NCI-H748 (cell line): ENCODE measurements around the gene GPR176.

ENCODE experiments used
- DNase-seq: peaks from one replicate; lab custom pipeline; 2025; ENCODE audit not compliant: unreplicated experiment; lab: John Stamatoyannopoulos, UW

Gene GPR176, protein sequence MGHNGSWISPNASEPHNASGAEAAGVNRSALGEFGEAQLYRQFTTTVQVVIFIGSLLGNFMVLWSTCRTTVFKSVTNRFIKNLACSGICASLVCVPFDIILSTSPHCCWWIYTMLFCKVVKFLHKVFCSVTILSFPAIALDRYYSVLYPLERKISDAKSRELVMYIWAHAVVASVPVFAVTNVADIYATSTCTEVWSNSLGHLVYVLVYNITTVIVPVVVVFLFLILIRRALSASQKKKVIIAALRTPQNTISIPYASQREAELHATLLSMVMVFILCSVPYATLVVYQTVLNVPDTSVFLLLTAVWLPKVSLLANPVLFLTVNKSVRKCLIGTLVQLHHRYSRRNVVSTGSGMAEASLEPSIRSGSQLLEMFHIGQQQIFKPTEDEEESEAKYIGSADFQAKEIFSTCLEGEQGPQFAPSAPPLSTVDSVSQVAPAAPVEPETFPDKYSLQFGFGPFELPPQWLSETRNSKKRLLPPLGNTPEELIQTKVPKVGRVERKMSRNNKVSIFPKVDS

DNA sequence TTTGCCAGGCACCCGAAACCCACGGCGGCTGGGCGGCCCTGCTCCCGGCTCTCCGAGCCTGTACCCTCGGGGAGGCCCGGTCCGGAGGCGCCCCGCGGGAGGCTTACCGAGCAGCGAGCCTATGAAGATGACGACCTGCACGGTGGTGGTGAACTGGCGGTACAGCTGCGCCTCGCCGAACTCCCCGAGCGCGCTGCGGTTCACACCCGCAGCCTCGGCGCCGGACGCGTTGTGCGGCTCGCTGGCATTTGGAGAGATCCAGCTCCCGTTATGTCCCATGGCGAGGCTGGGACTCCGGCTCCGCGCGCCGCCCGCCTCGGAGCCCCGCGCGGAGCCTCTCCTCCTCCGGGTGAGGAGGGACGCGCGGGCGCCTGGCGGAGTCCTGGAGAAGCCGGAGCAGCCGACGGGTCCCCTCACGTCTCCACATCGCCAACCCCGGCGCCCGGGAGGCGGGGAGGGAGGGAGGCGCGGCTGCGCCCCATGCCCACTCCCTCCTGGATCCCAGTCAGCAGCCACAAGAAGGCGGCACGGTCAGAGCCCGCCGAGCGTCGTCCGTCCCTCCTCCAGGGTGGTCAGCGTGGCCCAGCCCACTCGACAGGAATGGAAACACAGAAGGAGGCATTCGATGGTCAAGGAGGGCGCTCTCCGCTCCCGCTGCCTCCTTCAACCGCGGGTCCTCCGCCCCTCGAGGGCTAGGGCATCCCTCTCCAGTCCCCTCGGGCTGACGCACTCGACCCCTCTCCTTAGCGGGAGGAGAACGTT, at the start of gene GPR176:
GPR176 (minus strand) TSS at position 519 of the 762 bp plus-strand sequence; CDS start at position 279, 240 bp downstream.
- peak; percentile 50 for DNase-seq

DNA sequence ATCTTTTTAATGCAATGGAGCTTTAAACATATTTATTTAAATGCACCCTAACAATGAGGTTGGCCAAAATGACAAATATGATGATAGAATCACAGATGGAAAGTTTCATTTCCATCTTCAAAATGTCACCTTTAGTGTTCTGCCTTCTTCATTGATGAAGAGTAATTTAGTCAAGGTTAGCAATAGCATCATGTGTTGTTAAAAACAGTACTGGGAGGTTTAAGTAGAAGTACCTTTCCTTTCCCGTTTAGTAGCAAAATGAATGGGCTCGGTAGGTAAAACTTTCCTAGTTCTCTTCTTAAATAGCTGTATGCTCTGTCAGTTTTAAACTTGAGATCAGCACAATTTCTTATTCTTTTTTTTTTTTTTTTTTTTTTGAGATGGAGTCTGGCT, 48.9 kb upstream of the GPR176 start:
- no peak for DNase-seq

DNA sequence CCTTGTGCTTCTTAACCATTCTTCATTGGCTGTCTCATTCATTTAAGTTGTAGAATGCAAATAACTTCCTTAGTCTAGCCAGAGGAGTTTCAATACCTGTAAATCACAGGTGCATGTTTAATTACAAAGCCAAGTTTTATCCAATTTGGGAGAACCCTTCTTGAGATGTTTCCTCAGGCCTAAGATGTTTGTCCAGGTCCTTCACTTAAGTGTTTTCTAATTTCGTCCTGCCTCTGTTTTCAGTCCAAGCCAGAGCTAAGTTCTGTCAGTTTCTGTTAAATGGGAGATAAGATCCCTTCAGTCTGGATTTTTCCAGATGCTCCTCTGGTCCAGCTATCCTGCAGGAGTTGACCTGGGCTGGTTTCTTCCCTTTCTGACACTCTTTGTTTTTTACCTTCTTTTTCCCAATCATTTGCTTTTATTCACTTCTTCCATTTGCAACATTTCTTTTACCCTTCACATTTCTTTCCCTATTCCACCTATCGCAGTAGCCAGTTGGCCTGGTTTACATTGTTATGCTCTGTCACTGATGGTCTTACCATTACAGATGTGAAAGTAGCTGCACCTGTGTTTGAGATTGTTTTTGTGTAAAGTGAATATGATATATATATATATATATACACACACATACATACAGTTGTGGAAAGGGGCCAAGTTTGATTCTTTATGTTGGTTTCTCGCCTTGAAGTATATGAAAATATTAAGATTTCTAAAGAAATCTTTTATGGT, 48.4 kb upstream of the GPR176 start:
- no peak for DNase-seq

DNA sequence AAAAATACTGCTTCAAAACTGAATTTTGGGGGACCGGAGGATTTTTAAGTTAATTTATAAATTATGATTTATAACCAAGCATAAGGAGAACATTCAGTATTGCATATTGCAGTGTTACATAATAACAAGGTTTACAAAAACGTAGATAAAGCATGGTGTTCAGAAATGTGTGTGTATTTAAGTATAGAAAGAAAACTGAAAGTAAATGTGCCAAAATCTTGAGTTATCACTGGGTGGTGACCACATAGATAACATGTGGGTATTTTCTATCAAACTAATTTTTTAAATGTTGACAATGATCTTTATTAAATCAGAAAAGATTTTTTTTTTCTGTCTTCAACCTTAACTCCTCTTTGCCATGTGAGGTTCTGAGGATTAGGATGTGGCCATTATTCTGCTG, 46.5 kb upstream of the GPR176 start:
- DNase-seq, result no peak

DNA sequence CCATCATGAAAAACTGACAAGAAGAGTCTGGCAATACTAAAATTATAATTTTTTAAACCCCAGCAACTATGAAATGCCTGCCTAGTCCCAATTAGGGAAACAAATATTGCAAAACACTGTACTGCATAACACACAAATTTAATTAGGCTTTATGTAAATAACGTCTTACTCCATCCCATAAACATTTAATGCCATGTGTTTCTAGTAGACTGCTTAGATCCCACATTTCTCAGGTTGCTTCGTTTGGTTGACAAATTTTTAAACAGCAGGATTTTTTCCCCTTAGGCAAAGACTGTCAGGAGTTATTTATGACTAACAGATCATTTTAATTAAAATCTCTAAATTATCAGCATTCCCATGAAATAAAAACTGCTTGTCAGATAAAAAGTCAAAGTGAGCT, 43.7 kb upstream of the GPR176 start:
- DNase-seq, result no peak

DNA sequence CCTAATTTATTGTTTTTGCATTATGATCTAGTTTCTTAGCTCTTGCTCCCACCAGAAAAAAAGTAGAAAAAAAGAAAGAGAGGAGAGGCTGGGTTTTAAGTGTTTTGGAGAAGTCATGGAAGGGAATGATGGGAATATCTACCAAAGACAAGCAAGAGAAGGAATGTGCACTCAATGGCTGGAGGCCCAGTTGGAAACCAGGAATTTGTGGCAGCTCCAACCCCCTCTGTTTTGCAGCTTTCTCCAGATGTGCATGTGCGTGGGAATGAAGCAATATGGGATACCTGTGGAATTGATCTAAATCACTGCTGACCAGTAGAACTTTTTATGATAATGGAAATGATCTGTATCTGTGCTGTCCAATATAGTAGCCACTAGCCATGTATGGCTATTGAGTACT, 41.0 kb upstream of the GPR176 start:
- DNase-seq, result no peak

DNA sequence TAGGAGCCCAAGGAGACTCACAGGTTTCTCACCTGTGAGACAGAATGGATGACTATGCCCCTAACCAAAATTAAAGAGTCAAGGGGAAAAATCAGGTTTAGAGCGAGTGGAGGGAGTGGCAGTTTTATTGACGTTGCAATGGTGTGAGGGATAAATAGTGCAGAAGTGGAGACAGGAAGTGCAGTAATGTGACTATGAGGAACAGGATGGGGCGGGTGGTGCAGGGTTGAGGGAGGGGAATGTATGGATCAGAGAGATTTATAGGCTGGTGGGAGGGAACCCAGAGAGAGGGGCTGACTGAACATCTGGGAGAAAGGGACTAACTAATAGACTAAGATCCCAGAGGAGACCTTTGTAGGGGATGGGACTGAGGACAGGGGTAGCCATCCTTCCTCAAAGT, 40.3 kb upstream of the GPR176 start:
- DNase-seq, result no peak

DNA sequence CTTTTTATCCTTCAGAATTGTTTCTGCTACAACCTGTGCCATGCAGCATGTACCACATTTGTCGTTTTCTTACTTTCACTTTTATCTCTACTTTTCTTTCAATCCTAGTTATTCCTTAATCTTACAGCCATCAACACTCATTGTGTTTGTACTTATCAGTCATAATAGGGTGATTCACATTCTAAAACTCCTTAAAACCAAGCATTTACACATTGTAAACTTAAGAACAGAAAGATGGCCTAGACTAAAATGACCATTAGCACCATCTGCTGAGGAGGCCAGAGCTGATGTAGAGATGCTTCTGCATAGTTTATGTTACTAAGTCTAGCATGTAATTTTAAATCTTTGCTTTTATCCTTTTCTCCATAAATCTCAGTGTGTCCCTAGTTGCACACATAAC, 39.3 kb upstream of the GPR176 start:
- DNase-seq, result no peak

DNA sequence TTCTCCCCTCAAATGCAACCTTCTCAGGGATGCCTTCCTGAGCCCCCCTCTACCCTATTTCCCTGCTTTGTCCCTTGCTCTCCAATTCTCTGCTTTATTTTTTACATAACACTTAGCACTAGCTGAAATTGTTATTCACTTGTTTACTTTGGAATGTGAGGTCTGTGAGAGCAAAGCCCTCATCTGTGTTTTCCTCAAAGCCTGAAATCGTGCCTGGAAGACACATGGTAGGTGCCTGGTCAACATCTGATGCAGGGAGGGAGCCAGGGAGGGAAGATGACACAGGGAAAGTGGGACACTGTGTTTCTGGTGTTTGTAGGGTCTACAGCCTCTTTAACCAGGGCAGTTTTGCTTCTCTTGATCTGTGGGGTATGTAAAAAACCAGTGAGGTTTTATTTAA, 37.4 kb upstream of the GPR176 start:
- no peak for DNase-seq

DNA sequence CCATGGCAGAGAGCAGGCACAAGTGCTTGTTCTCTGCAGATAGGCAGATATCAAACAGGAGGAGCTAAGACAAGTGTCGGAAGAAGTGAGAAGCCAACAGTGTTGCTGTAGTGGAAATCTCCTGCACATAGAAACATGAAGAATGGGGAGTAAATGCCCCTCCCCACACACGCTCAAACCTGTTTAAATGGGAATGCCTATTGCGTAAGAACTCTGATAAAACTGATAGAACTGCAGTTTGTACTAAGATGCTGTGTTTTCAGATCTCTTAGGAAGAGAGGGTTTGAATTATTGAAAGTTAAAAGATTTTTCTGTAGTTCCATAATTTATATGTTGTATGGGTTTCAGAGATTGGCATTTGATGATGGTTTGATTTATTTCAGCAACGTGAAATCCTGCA, 33.5 kb upstream of the GPR176 start:
- DNase-seq, result no peak

DNA sequence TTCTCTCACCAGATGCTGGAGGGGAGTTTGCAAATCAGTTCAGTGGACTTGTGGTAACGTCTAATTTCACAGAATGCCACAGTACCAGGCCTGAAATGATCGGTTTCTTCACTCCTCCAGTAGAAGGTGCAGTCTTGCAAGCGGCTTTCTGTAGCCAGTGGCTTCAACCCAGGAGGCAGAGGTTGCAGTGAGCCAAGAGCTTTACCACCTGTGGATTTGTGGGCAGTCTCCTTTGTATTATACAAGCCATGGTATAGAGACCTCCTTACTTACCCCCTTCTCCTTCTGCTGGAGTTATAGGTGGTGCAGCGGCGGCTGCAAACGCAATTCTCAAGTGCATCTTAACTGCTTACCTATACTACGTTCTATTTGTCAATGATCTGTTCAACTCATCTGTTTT, 31.5 kb upstream of the GPR176 start:
- no peak for DNase-seq

DNA sequence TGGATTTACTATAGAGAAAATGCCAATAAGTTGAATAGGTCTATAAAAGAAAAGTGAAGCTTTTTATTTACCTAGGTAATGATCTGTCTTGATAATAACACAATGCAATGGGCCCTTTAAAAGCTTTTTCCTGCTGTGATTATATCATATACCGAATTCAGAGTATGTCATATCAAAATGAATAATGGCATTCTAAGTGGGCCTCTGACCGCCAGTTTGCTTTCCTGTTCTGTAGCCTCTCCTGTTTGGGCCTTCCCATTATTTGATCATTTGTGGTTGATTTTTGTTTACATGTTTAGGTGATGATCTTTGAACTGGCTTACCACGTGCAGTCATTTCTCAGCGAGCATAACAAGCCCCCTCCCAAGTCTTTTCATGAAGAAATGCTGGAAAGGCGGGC, 28.8 kb upstream of the GPR176 start:
- no peak for DNase-seq

DNA sequence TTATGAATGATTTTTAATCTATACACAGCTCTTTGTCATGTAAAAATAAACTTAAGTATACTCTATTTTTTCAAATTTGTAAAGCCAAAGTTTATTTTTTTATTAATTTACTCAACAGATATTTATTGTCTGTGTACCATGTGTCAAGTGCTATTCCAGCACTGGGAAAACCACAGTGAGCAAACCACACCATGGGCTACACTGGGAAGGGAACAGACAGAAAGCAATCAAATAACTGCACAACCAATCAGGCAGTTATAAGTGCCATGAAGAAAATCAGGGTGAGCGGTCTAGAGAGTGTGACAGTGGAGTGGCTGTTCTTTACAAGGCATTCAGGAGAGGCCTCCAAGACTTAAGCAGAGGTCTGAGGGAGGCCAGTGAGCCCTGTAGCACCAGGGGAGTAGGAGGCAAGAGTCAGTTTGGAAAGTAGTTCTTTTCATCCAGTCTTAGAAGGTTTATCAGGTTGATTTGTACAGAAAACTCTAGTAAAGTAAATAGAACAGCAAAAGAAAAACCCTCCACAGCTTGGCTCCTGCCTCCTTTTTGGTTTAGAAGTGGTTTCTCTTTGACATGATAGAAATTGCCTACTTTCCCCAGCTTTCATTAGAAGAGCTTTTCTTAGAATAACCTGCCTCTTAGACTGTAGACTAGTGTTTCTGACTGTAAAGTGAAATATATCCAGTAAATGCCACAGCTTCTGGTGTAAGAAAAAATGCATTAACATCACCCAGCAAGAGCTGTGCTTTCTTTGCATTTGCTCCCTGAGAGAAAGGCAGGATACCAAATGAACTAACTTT, 27.5 kb upstream of the GPR176 start:
- no peak for DNase-seq

DNA sequence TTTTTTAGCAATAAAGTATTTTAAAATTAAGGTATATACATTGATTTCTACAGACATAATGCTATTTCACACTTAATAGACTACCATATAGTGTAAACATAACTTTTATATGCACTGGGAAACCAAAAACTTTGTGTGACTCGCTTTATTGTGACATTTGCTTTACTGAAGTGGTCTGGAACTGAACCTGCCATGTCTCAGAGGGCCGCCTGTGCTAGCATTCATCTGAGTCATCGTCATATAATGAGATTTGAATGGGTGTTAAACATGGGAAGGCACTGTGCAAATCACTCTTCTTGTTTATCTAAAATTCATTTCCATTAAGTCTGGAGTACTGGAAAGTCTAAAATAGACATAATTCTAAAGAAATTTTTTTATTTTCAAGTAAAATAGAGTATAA, 26.8 kb upstream of the GPR176 start:
- no peak for DNase-seq

DNA sequence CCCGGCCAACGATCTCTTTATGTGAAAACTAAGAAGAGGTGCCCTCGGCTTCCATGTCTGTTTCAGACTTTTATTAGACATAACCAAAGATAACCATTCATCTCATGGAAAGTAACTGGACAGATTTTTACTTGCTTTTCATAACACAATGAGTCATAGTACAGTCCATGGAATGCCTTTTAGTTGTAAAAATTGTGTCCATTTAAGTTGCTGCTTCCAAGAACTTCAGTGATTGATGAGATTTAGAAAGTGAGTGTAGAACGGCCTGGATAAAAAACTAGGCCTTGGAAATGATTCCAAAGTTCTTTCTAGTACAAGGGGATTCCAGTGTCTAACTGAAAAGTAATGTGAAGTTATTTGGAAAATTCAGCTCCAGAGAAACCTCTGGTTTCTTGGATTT, 24.7 kb upstream of the GPR176 start:
- no peak for DNase-seq

DNA sequence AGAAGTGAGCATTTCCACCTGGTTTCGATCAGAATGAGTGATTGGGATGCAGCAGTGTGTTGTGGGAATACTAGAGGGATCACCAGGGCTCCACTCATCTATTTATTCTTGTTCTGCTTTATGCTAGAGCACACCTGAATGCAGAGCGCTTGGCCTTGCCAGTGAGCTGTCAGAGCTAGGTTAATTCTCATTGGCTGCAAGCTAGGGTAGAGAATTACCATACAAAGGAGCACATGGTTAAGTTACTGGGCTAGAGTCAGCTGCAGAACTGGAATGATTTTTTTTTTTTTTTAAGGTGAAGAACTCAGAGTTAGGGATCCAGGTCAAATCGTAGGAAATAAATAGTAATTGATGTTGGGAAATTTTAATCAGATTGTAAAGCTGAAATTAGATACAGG, 22.7 kb upstream of the GPR176 start:
- no peak for DNase-seq

DNA sequence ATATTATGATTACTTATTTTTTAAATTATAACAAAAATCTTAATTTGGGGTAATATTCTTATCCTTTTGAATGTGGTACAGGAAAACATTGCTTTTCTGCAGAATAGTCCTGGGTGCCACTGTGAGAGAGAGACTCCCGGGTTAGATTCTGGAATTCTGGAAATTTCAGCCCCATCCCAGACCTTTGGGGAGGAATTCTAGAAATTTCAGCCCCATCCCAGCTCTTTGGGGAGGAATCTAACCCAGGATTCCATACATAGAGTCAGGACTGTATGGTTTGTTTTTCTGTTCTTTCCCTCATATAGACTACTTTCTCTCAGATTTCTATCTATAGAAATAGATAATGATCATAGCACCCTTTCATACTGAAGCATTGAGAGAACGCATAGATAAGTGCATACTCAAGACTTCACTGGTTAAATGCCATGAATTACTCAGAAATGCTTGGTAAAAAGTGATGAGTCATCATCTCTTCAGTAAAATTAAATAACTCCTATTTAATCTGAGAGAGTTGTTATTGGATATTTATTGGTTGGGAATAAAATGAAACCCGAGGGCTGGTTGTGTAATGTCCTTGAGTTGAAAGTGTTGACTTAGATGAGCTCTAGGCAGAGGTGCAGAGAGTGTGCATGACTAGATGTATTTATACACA, 22.2 kb upstream of the GPR176 start:
- DNase-seq, result no peak

DNA sequence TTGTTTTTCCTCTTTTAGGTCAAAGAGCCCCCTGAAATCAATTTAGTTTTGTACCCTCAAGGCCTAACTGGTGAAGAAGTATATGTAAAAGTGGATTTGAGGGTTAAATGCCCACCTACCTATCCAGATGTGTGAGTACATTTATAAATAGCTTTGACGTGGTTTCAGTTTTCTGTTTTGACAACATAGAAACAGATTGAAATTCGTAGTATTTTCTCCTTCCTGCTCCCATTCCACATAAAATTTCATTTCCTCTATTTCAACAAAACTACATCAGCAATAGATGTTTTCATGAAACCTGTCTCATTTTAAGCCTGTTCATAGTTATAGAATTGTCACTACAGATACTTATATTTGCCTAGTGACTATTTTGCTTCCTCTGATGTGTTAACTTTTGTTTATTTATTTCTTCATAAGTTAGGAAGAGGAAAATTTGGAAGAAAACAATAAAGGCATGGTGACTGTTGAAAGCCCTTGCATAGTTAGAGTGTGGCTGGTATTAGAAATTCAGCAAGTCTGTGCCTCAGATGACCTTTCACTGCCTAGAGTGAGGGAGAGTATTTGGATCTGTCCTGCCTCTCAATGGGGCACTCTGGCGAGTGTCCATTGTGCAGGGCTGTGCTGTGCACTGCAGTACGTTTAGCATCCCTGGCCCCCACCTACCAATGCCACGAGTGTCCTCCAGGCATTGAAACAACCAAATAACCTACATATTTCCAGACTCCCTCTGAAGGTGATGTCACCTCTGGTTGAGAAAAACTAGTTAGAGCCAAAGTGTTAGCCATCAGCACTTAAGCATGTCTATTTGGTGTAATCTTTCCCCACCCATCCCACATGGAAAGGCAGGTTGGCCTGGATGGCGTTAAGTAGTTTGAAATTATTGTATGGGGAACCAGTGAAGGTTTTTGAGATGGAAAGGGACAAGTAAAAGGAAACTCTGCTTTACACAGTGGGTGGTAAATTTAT, 19.7 kb upstream of the GPR176 start:
- no peak for DNase-seq

DNA sequence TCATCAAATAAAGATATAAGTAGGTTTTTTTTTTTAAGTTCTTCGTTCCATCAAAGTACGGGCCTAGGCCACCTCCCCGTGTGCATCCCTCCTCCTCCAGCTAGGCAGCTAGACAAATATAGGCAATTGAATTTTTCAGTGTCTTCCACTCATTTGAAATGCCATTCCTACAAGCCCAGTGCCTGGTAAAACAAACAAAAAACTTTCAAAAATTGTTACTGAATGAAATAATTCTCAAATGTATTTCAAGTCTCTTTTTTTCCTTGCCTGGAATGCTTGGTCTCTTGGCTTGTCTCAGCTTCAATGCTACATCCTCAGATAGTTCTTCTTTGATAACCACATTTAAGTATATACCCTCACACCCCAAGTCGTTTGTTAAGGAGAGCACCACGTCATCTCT, 17.6 kb upstream of the GPR176 start:
- DNase-seq, result no peak
